GM21717 (cell line): Measurements from ENCODE around the gene COMMD1.
A peak's percentile ranks its signal among the peaks of the same experiment; 100 is the strongest.
"Not testable (repeated sequence)": the region's sequence is repeated elsewhere in the genome, so short reads cannot be mapped to it uniquely, and the experiment has no call there.

Experiments used
- ATAC-seq: cut with Tn5 transposase; IDR thresholded peaks from one replicate; pipeline ENCODE4 v1.9.1; 2021; ENCODE audit warnings: mild to moderate bottlenecking, moderate library complexity; ENCODE audit not compliant: unreplicated experiment

COMMD1 gene

DNA sequence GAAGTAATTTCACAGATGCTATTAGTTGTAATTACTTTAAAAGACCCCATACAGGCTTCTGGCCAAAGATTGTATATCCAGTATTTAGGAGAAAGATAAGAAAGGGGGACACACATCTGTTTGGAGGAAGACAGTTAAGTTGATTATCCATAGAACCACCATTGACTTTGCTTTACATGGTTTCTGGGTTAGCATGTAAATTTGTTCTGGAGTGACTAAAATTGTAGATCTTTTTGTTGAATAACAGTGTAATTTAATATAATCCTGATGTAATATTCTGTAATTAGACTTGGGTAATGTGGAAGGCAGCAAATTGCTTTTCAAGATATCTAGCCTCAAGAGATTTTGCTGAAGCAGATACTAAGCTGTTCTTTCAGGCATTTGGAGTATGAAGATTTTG, 17.2 kb downstream of the COMMD1 start:
- ATAC-seq, result no peak

DNA sequence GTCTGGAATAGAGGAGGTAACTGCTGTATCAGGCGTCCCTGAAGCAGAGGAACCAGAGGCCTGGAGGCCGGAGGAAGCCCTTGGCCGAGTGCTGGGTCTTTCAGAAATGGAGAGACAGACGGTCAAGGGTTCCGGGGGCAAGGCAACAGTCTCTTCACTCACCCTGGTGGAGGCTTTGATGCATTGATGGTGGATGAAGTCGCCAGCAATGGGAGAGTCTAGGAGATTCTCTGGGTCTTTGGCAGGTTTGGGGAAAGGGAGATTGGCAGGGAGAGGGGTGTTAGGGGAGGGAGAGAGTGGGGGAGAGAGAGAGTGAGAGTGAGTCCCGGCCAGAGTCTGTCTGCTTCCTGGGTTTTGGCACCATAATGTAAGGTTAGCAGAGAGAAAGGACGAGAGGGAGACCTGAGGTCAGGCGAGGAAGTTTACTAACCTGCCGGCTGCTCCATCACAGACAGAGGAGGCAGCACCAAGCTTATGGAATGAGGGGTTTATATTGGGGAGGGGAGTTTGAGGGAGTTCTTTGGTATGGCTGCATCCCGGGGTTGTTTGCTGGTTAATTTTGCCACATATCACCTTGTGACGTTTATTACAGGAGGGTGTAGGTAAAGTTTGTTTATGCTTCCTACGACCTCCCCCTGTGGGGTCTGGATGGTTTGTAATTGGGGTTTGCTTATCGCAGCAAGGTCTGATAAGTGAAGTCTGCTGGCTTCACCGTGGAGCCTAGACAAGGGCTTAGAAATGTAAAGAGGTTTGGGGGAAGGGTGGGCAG, 19.6 kb downstream of the COMMD1 start:
- no peak for ATAC-seq

DNA sequence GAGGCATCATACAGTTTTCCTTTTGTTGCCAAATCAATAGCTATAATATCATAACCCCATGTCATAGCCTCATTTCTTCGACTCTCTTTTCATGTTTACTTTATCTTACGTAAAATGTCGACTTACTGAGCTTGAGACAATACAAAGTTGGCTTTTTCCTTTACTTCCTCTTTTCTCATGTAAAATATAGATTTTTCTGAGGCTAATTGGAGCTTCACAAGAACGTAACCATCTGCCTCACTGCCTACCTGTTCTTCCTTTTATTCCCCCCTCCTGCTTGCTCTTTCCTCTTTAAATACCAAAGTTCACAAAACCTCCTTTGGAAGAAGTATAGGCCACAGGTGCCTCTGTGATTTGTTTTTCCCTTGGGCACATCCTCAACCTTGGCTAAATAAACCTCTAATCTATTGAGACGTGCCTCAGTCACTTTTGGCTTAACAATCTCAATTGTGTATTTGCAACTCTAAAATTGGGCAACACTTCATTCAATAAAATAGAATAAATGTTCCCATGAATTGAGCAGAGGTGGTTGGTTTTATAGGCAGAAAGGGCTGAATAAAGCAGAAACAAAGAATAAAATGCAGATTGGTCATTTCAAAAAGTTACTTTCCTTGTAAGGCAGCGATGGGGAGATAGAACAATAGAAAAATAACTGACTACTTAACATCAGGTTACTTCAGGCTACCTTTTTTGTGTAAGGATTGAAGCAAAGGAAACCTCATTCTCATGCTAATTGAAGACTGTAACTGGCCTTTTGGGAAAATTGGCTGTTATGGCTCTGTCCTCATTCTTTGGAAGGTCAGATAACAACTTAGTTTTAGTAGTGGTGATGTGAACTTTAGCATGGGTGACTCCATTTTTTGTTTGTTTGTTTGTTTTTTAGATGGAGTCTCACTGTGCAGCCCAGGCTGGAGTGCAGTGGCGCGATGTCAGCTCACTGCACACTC, 21.3 kb downstream of the COMMD1 start:
- ATAC-seq, result no peak

DNA sequence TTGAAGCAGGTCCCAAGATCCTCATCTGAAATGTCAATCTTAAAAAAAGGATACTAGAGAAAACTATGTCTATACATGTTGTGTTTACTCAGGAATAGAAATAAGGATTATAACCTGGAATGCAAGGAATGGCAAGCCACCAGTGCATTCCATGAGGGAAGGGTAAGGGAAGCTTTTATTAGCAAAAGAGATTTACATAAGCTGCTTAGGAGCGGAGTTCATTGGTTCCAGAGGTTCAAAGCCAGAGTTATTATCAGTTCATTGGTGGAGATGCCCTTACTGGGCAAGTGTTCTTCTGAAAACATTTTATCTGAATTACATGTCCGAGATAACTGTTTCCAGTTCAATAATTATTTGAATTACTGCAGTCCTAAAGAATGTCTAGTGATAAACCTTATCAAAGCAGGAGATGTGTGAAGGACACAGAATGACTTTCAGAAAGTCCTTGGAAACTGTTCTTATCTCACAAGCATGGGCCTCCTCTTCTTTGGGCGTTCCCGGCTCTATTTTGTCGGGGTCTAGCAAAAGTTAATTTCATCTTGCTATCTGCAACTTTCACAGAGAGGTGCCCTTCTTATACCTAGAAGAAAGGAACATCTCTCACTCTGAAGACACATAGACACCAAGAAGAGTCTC, 23.5 kb downstream of the COMMD1 start:
- no peak for ATAC-seq

DNA sequence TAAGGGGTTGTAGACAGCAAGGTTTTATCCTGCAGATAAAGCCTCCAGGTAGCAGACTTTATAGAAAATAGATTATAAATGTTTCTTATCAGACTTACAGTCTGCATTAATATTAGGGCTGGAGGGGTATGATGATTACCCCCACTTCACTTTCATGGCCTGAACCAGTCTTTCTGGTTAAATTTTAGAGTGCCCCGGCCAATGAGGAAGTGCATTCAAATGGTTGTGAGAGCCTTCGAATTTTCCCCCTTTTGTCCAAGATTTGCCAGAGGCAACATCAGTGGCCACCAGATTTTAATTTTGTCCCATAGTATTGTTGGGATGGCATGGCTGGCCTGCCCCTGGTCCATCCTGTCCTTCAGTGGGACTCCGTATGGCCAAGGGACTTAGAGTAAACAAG, 31.6 kb downstream of the COMMD1 start:
- ATAC-seq, result no peak

DNA sequence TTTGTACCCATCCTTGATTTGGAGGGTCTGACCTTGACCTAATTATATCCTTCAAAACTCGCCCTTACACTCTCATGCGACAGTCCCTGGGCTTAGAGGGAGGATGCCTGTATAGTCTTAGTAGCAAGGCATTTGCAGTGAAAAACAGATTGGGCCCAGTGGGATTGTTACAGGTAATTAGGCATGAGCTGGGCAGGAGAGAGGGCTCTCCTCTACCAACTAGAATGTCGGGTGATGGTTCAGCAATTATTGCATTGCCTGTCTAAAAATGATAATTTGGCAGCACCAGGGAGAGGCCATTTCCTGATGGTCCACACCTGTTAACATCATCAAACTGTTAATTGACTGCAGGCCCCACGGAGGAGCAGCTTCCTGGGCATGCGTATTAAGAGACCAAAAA, 32.4 kb downstream of the COMMD1 start:
- no peak for ATAC-seq

DNA sequence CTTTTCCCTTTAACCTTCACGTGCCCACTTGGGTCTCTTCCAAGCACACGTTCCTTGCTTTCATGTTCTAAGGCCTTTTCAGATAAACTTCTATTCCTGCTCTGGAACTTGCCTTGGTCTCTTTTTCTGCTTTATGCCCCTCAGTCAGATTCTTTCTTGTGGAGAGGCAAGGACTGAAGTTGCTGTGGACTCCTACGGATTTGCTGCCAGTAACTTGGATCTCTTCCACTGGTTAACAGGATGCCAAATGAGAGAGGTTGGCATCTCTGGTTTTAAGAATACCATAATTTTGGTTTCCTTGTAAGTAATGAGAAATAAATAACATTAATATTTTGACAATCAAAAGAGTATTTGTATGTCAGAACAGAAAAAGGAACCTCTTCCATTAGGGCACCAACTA, 33.0 kb downstream of the COMMD1 start:
- ATAC-seq, result no peak

DNA sequence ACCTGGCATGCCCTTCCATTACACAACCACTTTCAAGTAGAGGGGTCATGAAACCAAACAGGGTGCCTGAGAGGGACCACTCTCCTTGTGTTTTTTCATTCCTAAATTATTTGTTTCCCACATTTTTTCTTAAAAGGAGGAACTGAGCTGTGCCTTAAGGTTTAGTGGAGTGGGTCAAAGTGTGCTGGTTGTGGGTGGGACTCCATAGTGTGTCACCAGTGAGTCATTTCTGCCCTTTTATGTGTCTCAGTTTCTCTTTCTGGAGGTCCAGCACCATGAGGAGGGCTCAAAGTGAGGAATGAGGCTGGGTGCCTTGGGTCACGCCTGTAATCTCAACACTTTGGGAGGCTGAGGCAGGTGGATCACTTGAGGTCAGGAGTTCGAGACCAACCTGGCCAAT, 37.8 kb downstream of the COMMD1 start:
- ATAC-seq, result peak; percentile 70

DNA sequence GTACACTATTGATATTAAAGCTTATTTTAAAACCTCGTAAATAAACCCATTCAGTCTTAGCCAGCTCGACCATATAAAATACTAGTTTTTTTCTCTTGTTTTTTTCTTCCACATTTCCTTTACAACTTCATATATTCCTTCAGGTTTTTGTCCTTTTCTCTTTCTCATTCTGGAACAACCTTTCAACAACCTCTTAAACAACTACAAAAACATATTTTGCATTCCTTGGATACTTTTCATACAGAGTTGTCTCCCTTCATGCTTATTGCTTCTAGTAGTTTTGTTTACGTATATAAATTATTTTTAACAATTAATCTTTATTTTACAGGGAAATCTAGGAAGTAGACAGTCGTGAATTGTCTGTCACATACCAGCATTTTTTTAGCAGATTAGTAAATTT, 41.2 kb downstream of the COMMD1 start:
- ATAC-seq, result no peak

DNA sequence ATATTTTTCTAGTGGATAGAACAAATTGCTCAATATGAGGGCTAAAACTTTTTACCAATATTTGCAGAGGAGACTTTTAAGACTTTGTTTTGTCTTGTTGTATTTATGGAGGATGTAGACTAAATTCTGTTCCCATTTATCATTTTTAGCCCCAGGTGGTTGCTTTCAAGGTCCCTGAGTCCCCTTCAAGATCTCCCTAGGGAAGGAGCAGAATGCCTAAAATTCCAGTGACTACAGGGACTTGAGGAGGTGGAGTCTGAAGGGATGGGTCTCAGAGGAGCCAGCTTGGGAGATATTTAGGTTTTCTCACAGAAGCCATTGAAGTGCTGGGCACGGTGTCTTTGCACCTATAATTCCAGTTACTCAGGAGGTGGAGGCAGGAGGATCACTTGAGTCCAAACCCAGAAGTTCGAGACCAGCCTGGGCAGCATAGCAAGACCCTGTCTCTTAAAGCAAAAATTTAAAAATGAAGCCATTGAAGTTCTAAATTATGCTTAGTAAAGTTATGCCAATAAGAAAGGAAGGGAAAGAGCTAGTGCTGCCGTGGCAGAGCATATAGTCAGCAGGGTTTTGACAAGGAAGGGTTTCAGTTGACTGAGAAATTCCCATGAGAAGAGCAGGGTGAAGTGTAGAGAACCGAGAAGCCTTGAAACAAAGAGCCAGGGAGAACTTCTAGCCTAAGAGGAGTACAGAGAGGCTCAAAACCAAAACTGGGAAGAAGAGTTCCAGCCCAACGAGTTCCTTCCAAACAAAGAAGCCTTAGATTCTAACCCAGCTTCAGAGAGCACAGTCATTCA, 43.4 kb downstream of the COMMD1 start:
- ATAC-seq, result no peak

DNA sequence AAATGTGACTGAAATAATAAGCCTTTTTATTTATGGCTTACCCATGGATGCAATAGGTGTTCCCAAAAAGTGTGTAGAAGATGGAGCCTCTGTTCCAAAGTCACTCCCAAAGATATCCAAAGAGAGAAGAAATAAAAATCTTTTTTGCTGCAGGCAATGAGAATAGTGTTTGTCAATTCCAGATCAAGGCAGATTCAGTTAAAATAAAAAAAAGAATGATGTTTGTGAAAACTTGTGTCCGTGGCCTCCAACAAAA, 43.9 kb downstream of the COMMD1 start:
- ATAC-seq, result no peak

DNA sequence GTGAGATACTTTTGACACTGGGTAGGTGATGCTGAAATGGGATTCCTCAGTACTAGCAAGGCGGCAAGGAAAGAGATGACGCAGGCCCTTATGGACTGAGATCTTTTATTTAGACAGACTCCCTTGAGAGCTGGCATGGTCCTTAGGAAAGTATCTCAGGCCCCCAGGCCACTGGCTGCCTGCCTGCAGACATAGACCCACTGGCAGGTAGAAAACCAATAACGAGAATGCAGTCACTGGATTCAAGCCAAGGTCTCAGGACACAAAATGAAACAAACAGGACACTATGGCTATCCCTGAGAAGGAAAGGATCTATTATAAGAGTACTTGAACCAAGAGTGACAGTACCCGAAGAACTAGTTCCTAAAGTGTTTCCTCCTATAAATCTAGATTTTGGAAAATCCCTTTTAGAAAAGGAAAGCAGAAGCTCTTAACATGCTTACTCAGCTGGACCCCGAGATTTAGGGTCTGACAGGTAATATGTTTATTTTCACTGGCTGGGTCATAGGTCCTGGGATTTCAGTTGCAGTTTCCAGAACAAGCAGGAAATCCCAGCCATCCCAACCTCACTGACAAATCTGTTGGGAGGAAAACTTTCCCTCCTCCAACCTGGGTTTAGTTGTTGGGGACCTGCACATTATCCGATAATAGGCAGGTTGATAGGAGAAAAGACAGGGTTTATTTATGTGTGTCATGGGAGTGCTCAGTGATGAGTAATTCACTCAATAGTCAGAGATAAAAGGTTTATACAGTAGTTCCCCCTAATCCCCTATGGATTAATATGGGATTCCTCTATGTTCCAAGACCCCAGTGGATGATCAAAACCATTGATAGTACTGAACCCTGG, 44.5 kb downstream of the COMMD1 start:
- no peak for ATAC-seq

DNA sequence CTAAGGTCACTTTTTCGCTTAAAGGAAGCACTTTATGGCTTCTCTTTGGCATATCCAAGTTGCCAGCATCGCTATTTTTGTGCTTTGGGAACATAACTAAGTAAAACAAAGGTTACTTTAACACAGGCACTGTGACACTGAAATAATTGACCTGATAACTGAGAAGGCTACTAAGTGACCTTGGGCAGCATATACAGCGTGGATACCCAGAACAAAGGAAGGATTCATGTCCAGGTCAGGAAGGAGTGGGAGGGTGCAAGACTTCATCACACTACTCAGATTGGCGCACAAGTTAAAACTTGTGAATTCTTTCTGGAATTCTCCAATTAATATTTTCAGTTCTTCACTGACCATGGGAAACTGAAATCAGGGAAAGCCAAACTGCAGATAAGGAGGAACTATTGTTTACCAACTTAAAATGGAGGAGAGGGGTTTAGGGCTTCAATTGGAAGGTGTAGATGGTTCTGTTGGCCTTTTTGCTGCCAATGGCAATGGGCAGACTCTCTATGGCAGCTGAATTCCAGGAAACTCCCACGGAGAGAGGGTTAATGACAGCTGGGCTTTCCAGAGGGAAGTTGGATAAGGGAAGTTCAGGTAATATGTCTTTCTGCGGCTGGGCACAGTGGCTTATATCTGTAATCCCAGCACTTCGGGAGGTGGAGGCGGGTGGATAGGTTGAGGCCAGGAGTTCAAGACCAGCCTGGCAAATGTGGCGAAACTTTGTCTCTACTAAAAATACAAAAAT, 45.3 kb downstream of the COMMD1 start:
- no peak for ATAC-seq

DNA sequence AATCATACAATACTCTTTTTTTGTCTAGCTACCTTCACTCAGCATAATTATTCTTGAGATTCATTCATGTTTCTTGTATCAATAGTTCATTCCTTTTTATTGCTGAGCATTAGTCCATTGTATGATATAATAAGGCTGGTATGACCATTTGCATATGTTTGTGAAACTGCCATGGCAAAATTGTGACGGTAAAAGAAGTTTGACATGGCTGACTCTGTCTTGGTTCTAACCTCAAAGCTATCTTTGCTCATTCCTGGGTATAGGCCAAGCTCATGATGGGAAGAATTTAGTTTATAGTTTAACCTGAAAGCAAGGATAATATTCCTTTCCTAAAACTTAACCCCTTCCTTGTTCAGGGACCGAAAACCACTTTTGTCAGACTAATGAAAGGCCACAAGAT, 46.4 kb downstream of the COMMD1 start:
- ATAC-seq, result no peak

DNA sequence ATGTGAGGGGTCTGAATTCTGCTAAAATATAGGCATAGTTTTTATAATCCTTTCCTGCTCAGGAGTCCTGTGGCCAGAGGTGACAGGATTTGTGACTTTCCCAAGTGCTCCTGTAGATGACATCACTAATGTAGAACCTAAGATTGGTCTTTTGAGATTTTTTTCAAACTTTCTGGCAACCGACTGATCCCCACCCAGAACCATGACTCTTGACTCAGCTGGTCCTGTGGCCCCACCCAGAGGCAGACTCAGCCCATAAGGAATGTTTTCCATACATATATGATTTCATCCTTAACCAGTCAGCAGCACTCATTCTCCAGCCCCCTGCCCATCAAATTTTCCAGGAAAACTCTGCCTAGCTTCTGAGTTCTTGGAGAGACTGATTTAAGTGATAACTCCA, 46.8 kb downstream of the COMMD1 start:
- no peak for ATAC-seq

DNA sequence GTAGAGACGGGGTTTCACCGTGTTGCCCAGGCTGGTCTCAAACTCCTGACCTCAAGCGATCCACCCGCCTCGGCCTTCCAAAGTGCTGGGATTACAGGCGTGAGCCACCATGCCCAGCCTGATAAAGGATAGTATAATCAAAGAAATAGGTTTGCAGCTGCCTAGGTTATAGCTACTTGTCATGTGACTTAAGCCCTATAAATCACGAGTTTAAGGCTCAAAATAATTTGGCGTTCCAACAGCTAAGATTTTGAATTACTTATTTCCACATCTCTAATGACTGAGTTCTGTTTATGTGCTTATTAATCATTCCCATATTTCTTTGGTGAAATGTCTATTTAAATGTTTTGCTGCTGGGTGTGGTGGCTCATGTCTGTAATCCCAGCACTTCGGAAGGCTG, 49.4 kb downstream of the COMMD1 start:
- ATAC-seq, result not testable (repeated sequence)

DNA sequence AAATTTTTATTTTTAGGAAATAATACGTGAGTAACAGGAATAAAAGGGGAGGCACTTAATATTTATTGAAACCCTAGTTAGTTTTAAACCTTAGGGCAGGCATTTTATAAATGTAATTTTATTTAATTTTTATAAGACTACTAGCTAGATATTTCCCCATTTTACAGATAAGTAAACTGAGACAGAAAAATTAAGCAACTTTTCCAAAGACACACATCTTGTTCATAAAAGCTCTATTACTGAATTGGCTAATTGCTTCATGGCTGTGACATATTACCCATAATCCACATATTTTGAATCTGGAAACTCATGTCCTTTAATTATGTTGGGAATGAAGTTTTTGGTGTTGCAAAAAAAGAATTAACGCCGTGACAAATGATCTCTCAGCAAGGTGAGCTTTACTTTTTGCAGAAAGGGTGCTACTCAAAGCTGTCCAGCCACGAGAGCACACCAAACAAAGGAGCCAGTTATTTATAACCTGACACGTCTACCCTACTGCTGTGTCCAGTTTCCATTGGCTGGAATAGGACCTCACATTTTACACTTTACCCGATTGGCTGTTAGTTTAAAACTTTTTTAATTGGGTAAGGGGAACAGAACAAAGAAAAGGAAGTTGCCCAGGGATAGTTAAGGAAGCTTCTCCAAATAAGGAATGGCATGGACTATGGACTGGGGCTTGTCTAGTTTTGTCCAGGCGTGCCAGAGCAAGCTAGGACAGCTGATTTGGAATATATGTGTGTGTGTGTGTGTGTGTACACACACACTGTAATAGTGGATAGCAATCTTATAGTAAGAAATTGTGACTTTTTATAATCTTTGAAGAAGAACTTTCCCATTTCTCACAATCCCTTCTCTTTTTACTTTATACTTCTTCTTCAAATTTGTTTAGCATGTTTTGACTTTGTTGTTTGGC, 54.2 kb downstream of the COMMD1 start:
- ATAC-seq, result no peak

DNA sequence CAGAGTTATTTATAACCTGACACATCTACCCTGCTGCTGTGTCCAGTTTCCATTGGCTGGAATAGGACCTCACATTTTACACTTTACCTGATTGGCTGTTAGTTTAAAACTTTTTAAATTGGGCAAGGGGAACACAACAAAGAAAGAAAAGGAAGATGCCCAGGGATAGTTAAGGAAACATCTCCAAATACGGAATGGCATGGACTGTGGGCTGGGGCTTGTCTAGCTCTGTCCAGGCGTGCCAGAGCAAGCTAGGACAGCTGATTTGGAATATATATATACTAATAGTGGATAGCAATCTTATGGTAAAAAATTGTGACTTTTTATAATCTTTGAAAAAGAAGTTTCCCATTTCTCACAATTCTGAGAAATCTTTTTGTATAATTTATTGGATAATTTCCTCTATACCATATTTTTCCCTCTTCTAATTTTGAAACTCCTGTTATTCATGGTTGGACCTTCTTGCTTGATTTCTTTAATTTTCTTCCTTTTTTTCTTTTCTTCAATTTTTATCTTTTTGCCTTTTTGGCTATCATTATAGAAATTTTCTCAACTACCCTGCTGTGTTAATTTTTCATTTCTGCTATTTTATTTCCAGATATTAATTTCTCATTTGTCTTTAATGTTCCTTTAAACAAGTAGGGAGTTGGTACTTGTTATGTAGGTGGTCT, 55.9 kb downstream of the COMMD1 start:
- ATAC-seq, result no peak
